PC-9 (cell line): ENCODE results near the gene TNIK.

ENCODE experiments used
- CTCF ChIP-seq: fragments of 200-600 bp; sonication (generic); conservative IDR thresholded peaks from 2 replicates; pipeline ENCODE4 v1.6.1; 2017; ENCODE audit warnings: mixed run types, antibody characterized with exemption, mild to moderate bottlenecking, moderate library complexity
- EZH2 ChIP-seq: fragments of 200-600 bp; sonication (generic); IDR thresholded peaks from 2 replicates; pipeline ENCODE4 v1.8.0; 2017; ENCODE audit warnings: antibody characterized with exemption, low read depth

- no peak for TF ChIP-seq CTCF
- no peak for TF ChIP-seq EZH2
Measured at GRCh38 chr3:171462224-171462623, 2.0 kb upstream of the TNIK start.
